ENCODE data around the gene ACTR1B.
"Not testable (repeated sequence)": the region's sequence is repeated elsewhere in the genome, so short reads cannot be mapped to it uniquely, and the experiment has no call there.

Gene ACTR1B

GRCh38 chr2:97620492-97620891 is 43.4 kb downstream of the ACTR1B start:
- not testable (repeated sequence) for DNase-seq (ENCODE audit: low read depth); H3K4me3 ChIP-seq (ENCODE audit: low read depth, low read length)

- peak; percentile 30 for DNase-seq (ENCODE audit: low read depth)
Observed at GRCh38 chr2:97618939-97619827, 44.7 kb downstream of the ACTR1B start.

DNA sequence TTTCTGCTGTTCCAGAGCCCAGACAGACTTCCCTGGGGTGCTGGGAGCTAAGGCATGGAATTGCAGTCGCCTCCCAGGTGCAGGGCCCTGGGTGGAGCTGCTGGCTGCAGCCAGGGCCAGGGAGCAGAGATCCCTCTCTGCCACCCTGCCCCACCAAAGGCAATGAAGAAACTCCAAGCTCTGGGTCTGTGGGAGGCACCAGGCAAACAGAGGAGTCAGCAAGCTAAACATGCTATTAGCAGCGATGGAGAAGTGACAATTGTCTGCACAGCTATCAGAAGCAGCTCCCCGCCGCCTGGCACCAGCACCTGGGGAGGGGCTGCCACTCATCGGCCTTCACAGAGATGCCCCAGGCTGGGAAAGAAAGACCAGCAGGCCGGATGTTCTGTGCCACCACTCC is 45.9 kb downstream of the ACTR1B start:
- DNase-seq (ENCODE audit: low read depth): no peak
- TF ChIP-seq, protein P1, sequence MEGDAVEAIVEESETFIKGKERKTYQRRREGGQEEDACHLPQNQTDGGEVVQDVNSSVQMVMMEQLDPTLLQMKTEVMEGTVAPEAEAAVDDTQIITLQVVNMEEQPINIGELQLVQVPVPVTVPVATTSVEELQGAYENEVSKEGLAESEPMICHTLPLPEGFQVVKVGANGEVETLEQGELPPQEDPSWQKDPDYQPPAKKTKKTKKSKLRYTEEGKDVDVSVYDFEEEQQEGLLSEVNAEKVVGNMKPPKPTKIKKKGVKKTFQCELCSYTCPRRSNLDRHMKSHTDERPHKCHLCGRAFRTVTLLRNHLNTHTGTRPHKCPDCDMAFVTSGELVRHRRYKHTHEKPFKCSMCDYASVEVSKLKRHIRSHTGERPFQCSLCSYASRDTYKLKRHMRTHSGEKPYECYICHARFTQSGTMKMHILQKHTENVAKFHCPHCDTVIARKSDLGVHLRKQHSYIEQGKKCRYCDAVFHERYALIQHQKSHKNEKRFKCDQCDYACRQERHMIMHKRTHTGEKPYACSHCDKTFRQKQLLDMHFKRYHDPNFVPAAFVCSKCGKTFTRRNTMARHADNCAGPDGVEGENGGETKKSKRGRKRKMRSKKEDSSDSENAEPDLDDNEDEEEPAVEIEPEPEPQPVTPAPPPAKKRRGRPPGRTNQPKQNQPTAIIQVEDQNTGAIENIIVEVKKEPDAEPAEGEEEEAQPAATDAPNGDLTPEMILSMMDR (IDR thresholded peaks at IDR 0.05; ENCODE audit: low read depth, low read length): no peak
- TF ChIP-seq MYC (IDR thresholded peaks at IDR 0.05; ENCODE audit: low read depth, low read length): no peak
- H3K4me3 ChIP-seq (ENCODE audit: low read depth, low read length): no peak overlapping the region

More at GRCh38 chr2:97618939-97619827, 44.7 kb downstream of the ACTR1B start:
- H3K4me3 ChIP-seq (ENCODE audit: low read depth, low read length): not testable (repeated sequence)

DNA sequence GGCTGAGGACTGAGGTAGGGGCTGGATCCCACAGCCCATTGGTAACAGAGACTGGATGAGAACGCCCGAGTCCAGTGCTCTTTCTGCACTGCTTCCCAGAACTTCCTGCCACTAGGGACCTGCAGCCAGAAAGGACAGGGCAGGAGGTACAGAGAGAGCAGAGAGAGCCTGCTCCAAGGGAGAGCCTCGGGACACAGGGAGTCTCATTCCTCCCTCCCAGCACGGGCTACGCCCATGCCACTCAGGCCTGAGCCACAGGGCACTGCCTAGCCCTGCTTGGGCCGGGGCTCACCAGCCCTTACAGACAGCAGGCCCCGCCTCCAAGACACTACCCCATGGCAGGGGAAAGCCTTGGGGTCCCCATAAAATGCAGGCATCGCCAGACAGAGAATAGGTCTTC is 48.1 kb downstream of the ACTR1B start:
- DNase-seq (ENCODE audit: low read depth); H3K4me3 ChIP-seq (ENCODE audit: low read depth, low read length): not testable (repeated sequence)

DNA sequence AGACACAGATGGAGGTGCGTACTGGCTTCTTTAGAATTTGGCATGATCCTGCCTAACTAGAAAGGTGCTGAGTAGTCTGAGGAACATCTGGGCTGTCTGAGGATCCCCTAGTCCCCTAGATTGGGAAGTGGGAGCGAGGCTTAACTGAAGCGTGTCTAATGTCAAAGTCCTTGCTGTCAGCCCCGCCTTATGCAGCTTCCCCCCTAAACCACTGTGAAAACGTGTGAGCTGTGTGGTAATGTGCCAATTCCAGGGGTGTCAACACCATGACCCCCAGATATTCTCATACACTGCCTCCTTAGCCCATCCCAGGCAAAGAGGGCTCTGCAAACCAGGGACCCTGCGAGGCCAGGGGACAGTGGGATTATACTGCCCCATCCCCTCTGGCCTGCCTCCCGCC is 51.9 kb downstream of the ACTR1B start:
- H3K4me3 ChIP-seq (ENCODE audit: low read depth, low read length); DNase-seq (ENCODE audit: low read depth): not testable (repeated sequence)

GRCh38 chr2:97608745-97609144 is 55.1 kb downstream of the ACTR1B start:
- DNase-seq (ENCODE audit: low read depth); H3K4me3 ChIP-seq (ENCODE audit: low read depth, low read length): not testable (repeated sequence)

Measured in NB4 (cell line).